Measurements from ENCODE around the gene PCNP.
A peak's percentile ranks its signal among the peaks of the same experiment; 100 is the strongest.
"Not testable (repeated sequence)": the region's sequence is repeated elsewhere in the genome, so short reads cannot be mapped to it uniquely, and the experiment has no call there.

The PCNP gene

GRCh38 chr3:101634591-101635196 is 60.7 kb downstream of the PCNP start:
- DNase-seq: no peak

- DNase-seq: no peak
Measured at GRCh38 chr3:101635345-101635744, 61.4 kb downstream of the PCNP start.

GRCh38 chr3:101635954-101636798 is 62.2 kb downstream of the PCNP start:
- peak; percentile 34 for DNase-seq

GRCh38 chr3:101637451-101637850 is 63.5 kb downstream of the PCNP start:
- no peak for DNase-seq

- no peak for DNase-seq
Measured at GRCh38 chr3:101638261-101638745, 64.3 kb downstream of the PCNP start.

GRCh38 chr3:101639280-101639963 is 65.4 kb downstream of the PCNP start:
- DNase-seq: no peak

- no peak for DNase-seq
Measured at GRCh38 chr3:101640256-101640655, 66.3 kb downstream of the PCNP start.

GRCh38 chr3:101641397-101642115 is 67.6 kb downstream of the PCNP start:
- DNase-seq: not testable (repeated sequence)

- no peak for DNase-seq
Measured at GRCh38 chr3:101642441-101642840, 68.5 kb downstream of the PCNP start.

- DNase-seq: no peak
Measured at GRCh38 chr3:101643009-101643844, 69.2 kb downstream of the PCNP start.

Measured in fibroblast of skin of right biceps (primary cell).